Measurements from ENCODE around the gene SS18L1.
"Not testable (repeated sequence)": the region's sequence is repeated elsewhere in the genome, so short reads cannot be mapped to it uniquely, and the experiment has no call there.

The SS18L1 gene

DNA sequence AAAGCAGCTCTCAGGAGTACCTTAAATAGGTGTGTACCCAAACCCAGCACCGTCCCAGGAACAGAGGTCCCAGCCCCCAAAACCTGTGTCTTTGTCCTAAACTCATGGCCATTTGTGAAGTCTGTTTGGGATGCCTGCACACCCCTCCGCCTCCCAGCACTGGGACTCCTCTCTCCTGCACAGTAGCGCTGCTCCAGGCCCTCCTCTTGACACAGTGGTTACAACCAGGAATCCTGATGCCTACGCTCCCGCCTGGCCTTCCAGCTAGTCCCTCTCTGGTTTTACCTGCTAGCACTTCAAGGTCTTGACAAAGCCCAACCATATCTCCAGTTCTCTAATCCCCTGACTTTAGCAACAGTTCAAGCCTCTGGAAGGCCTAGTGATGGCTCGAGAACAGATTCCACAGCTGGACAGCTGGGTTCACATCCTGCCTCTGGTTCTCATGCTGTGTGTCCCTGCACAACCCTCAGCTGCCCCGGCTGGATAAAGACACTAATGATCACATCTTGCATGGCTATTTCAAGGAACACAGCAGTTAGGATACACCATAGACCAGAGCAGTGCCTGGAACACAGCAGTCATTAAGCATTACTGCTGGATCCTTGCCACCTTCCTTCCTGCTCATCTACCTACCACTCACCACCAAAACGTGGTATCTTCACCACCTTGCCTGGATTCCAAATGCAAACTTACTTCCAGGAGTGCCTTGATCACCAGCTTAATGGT lies 5.9 kb upstream of the SS18L1 start:
- no peak for DNase-seq (ENCODE audit: low read depth in 3 of 3)

GRCh38 chr20:62138204-62138543 lies 5.4 kb upstream of the SS18L1 start:
- no peak for DNase-seq (ENCODE audit: low read depth in 3 of 3)

GRCh38 chr20:62138912-62139311 lies 4.7 kb upstream of the SS18L1 start:
- DNase-seq (ENCODE audit: low read depth in 3 of 3) = no peak

DNA sequence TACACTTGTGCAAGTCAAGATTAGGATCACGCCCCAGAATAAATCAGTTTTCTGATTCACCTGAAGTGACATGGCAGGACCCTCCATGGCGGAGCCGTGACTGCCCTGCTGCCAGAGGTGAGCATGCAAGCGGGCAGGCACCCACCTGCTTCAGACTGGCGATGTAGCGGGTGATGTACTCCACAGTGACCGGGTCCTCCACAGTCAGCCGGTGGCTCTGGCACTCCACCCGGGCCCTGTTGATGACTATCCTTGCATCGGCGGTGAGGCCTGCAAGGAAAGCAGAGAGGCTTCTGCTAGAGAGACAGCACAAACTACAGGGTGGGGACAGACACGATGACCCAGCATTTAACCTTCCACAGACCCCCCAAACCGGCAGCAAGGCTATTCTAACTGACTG lies 3.9 kb upstream of the SS18L1 start:
- no peak for DNase-seq (ENCODE audit: low read depth in 3 of 3)

- no peak for DNase-seq (ENCODE audit: low read depth in 3 of 3)
These were observed 2.5 kb upstream of the SS18L1 start for GRCh38 chr20:62141043-62141396.

GRCh38 chr20:62141397-62142251 lies 1.9 kb upstream of the SS18L1 start:
- no peak for DNase-seq (ENCODE audit: low read depth in 3 of 3)

DNA sequence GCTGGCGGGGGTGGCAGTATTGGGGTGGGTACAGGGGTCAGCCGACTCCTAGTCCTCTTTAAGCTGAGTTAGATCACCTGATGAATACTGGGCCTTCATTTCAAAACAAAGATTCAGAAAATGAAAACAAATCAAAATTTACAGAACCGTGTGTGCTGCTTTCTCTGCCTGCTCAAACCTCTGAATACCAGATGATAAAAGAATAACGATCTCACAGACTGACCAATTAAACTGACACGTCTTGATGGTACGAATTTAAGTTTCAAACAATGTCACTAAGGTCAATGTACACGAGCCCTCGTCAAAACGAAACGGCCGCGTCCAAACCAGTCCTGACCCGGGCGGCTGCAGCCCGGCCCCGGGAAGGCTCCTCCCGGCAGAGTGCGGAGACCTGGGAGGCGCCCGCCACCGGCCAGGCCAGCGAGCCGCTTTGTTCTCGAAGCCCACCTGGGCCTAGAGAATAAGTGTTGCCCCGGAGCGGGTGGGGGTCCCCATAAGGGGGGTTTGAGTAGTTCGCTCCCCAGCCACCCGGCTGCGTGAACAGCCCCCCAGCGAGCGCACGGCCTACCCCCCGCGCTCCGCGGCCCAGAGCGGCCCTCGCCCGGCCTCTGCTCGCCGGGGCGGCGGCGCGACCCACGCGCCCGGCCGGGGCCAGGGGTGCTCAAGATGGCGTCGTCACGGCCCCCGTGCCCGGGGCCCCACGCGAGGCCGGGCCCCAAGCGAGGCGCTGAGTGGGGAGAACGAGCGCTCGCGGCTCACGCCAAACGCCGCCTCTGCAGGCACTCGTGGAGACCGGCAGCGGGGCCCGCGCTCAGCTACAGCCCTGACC lies 1.1 kb upstream of the SS18L1 start:
- DNase-seq (ENCODE audit: low read depth in 3 of 3) = peak in 1 of 3 experiments; percentile 22

GRCh38 chr20:62143957-62144825 lies 622 bp downstream of the SS18L1 start:
- peak in 1 of 3 experiments; percentile 45 for DNase-seq (ENCODE audit: low read depth in 3 of 3)

GRCh38 chr20:62145688-62146018 lies 2.1 kb downstream of the SS18L1 start:
- no peak for DNase-seq (ENCODE audit: low read depth in 3 of 3)

DNA sequence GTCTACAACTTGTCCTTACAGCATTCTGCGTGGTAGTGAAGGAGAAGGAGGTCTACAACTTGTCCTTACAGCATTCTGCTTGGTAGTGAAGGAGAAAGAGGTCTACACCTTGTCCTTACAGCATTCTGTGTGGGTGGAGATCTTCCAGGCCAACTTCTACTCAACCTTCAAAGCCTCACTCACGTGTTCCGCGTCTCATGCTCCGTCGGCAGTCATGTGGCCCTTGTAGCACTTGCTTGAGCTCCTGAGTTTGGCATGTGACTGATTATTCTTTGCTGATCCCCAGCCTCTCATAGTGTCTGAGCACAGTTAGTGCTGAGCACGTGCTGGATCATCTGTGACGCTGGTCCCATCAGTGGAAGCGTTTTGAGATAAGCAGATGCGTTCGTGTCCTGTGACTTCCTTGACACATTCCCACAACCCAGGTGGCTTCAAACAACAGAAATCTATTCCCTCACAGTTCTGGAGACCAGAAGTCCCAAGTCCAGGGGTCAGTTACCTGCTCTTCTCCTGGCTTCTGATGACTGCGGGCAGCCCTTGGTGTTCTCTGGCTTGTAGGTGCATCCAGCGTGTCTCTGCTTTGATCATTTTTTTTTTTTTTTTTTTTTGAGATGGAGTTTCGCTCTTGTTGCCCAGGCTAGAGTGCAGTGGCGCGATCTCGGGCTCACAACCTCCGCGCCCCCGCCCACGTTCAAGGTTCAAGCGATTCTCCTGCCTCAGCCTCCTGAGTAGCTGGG lies 2.6 kb downstream of the SS18L1 start:
- no peak for DNase-seq (ENCODE audit: low read depth in 3 of 3)

DNA sequence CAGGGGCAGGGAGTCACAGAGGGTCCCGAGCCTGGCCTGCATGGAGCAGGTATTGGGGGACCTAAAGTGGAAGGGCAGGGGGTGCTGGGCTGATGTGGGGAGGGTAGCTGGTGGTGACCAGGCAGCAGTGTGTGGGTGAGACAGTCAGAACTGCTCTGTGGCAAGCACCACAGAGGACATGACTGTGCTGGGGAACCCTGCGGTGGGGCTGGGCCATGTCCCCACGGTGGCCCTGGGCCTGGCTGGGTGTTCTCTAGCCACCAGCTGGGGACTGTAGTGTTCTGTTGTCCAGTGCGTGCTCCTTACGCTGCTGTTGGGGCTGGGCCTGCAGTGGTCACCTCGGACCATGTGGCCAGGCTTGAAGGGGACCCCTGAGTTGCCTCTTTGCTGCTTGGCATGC lies 3.6 kb downstream of the SS18L1 start:
- DNase-seq (ENCODE audit: low read depth in 3 of 3) = no peak

DNA sequence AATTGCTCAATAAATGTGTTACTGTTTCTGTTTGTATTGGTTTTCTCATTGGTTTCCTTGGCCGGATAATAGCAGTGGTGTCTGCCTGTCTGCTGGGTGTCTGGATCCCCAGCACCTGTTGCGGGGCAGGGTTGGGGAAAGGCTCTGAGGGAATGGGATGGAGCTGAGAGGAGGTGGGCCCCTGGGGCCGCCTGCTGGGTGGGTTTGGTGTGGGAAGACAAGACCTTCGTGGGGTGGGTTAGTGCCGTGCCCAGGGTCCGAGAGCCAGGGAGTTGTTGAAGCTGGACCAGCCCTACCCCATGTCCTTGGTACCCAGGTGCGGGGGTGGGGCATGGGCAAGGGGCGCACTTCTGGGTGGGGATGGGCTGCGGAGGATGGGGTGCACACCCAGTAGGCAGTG lies 4.0 kb downstream of the SS18L1 start:
- DNase-seq (ENCODE audit: low read depth in 3 of 3) = no peak

GRCh38 chr20:62148383-62148782 lies 4.8 kb downstream of the SS18L1 start:
- not testable (repeated sequence) for DNase-seq (ENCODE audit: low read depth in 3 of 3)

DNA sequence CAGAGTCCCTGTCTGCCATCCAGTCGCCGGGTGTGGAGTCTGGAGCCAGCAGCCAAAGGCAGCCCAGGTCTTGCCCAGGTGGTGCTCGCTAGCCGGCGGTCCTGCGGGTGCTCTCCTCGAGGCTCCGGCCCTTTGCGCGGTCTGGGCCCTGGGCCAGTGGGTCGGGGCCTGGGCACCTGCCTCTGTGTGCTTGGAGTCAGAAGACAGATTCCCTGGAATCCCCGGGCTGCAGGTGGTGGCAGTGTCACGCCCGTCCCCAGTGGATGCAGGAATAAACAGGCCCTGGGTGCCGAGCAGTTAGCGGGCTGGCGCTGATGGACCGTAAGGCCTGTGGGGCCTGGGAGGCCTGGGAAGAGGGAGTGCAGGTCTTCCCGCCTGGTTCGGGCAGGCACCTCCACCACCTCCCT lies 5.3 kb downstream of the SS18L1 start:
- no peak for DNase-seq (ENCODE audit: low read depth in 3 of 3)

GRCh38 chr20:62149532-62150309 lies 6.2 kb downstream of the SS18L1 start:
- no peak for DNase-seq (ENCODE audit: low read depth in 3 of 3)

GRCh38 chr20:62150310-62150575 lies 6.7 kb downstream of the SS18L1 start:
- no peak for DNase-seq (ENCODE audit: low read depth in 3 of 3)

- DNase-seq (ENCODE audit: low read depth in 3 of 3) = no peak
These were observed 7.7 kb downstream of the SS18L1 start for GRCh38 chr20:62151225-62151624.

DNA sequence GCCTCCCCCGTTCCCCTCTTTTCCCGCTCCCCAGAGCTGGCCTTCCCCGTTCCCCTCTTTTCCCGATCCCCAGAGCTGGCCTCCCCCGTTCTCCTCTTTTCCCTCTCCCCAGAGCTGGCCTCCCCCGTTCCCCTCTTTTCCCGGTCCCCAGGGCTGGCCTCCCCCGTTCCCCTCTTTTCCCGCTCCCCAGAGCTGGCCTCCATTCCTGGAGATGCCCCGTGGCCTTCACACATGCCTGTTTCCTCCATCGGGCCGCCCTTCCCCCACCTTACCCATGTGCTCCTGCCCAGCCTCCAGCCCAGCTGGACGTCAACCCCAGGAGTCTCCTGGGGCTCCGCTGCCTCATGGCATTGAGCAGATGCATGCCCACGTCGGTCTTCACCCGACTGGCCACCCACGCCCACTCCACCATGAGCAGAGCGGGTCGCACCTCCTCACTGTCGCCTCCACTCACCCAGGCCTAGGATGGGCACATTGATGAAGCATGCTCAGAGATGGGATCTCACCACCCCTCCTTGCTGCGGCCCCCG lies 8.3 kb downstream of the SS18L1 start:
- no peak for DNase-seq (ENCODE audit: low read depth in 3 of 3)

DNA sequence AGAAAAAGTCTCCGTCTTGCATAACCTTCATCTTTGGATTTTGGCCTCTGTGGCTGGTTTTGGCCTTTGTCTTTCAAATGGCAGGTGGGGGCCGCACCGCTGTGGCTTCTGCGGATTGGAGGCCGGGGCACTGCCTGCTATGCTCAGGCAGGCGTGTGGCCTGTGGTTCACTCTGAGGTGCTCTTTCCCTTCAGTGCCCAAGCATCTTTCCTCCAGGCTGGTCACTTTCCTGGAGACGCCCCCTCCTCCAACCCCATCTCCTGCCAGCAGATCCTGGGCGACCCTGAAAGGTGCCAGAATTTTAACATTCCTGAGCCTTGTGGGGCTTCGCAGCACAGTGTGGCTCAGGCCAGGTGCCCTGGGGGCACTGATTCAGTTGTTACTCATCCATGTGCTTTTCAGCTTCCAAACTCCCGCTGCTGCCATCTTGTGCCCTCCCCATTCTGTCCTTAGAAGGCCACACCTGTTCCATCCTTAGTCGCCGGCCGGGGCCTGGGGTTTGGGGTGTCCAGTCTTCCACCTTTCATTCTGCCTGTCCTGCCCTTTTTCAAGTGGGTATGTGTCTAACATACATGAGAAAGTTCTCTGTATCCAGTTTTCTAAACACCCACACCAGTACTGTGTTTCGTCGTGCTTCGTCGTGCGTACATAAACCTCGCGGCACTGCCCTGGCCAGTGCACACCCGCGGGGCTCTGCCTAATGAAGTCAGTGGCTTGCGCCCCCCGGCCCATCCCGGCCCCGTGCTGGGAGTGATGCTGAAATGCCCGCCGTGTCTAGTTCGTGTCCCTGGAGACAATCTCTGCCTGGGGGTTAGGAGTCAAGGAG lies 12.1 kb downstream of the SS18L1 start:
- no peak for DNase-seq (ENCODE audit: low read depth in 3 of 3)

DNA sequence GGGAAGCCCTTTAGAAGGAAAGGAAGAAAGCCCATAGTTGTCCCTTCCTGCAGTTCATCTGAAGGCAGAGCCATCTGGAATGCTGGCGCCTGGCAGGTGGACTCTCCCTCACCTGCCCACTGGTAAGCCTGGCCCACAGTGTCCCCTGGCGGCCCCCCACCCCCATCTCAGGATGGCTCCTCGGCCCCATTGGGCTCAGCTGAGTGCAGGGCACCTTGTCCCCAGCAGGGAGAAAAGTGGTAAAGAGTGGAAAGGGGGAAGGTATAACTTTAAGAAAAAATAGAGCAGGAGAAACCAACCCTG lies 12.6 kb downstream of the SS18L1 start:
- no peak for DNase-seq (ENCODE audit: low read depth in 3 of 3)

Measured in stimulated activated CD4-positive, alpha-beta T cell treated with anti-CD3 and anti-CD28 coated beads, TNF-alpha, amount 100 ng/mL, for 4 hours (primary cell).